HepG2 (cell line): ENCODE results near the gene ERBB4.

Experiments used
- GABPA ChIP-seq, 2 experiments: IDR thresholded peaks; 2 replicates each; pipeline ENCODE4 v1.6.1; 2011 to 2016; ENCODE audit warnings: low read depth in 2 of 2, low read length in 1 of 2, missing biosample characterization in 1 of 2, missing genetic modification characterization in 1 of 2
- KDM5A ChIP-seq: fragments of 200-600 bp; sonication (generic); IDR thresholded peaks from 2 replicates; pipeline ENCODE4 v1.7.0; 2018; ENCODE audit warnings: antibody characterized with exemption, mild to moderate bottlenecking, low read length, borderline replicate concordance
- TBP ChIP-seq: sonication (generic); formaldehyde crosslinking; IDR thresholded peaks from 2 replicates; pipeline ENCODE4 v1.5.0; 2020; ENCODE audit warnings: missing genetic modification reagents
- ZSCAN25 ChIP-seq: sonication (generic); formaldehyde crosslinking; IDR thresholded peaks from 2 replicates; pipeline ENCODE4 v1.8.0; 2022; ENCODE audit warnings: mild to moderate bottlenecking, missing genetic modification reagents
- TF ChIP-seq, protein P1 (sequence below): sonication (generic); formaldehyde crosslinking; IDR thresholded peaks from 2 replicates; pipeline ENCODE4 v1.4.0; 2020; ENCODE audit warnings: mild to moderate bottlenecking, missing genetic modification reagents
- TF ChIP-seq, protein P2 (sequence below): sonication (generic); formaldehyde crosslinking; IDR thresholded peaks from 2 replicates; pipeline ENCODE4 v1.5.0; 2020; ENCODE audit warnings: mild to moderate bottlenecking, missing genetic modification reagents, moderate library complexity

DNA sequence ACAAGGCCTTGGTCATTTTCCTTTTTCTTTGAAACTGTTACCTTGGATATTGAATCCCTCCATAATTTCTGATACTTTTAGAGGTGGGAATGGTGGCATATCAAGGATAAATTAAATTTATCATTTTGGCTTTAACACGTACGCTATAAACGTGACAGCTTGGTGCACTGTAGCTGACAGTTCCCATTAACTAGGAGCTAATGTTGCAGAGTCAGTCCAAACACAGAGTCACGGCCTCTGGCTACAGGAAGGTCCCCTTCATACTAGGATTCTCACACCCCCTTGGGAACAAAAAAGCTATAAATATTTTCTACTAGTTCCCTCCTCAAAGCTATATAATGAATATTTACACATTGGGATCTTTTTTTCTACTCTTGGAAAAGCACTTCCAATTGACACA is 17.7 kb upstream of the ERBB4 start:
- TF ChIP-seq GABPA (IDR thresholded peaks at IDR 0.05; ENCODE audit: low read depth, low read length) (no peak), GABPA (CRISPR knock-in tag; IDR thresholded peaks at IDR 0.05; ENCODE audit: low read depth) (no peak), TBP (no peak), ZSCAN25 (no peak), KDM5A (no peak)
- TF ChIP-seq, protein P1, sequence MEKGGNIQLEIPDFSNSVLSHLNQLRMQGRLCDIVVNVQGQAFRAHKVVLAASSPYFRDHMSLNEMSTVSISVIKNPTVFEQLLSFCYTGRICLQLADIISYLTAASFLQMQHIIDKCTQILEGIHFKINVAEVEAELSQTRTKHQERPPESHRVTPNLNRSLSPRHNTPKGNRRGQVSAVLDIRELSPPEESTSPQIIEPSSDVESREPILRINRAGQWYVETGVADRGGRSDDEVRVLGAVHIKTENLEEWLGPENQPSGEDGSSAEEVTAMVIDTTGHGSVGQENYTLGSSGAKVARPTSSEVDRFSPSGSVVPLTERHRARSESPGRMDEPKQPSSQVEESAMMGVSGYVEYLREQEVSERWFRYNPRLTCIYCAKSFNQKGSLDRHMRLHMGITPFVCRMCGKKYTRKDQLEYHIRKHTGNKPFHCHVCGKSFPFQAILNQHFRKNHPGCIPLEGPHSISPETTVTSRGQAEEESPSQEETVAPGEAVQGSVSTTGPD (CRISPR knock-in tag) = no peak
- TF ChIP-seq, protein P2, sequence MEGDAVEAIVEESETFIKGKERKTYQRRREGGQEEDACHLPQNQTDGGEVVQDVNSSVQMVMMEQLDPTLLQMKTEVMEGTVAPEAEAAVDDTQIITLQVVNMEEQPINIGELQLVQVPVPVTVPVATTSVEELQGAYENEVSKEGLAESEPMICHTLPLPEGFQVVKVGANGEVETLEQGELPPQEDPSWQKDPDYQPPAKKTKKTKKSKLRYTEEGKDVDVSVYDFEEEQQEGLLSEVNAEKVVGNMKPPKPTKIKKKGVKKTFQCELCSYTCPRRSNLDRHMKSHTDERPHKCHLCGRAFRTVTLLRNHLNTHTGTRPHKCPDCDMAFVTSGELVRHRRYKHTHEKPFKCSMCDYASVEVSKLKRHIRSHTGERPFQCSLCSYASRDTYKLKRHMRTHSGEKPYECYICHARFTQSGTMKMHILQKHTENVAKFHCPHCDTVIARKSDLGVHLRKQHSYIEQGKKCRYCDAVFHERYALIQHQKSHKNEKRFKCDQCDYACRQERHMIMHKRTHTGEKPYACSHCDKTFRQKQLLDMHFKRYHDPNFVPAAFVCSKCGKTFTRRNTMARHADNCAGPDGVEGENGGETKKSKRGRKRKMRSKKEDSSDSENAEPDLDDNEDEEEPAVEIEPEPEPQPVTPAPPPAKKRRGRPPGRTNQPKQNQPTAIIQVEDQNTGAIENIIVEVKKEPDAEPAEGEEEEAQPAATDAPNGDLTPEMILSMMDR (CRISPR knock-in tag) = no peak
